Measurements from ENCODE around the gene FRMPD1.
"Not testable (repeated sequence)": the region's sequence is repeated elsewhere in the genome, so short reads cannot be mapped to it uniquely, and the experiment has no call there.

FRMPD1 gene

GRCh38 chr9:37740128-37740527 is 89.4 kb downstream of the FRMPD1 start:
- DNase-seq: no peak

DNA sequence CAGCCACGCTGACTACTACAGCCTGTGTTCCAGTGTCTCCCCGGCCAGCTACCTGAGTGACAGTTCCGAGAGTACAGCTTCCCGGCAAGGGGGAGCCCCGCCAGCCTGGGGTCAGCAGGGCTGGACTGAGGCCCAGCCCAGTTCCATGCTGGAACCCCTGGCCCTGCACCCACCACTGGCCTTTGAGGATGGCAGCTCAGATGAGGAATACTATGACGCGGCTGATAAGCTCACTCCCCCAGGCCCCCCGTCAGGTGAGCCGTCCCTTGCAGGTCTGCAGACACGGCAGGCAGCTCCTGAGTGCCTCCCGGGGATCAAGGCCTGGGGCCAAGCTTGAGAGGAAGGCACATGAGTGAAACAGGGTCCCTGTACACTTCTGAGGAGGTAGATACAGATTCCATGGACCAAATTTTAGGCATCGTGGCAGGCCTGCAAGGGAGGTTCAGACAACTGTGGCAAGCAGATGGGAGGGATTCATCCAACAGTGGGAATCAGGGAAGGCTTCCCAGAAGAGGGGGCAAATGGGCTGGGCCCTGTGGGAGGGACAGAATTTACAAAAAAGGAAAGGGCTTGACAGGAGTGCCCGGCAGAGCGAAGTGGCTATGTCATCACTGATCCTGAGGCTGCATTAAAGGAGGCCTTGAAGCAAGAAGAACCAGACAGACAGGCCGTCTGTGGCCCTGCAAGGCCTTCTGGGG is 90.0 kb downstream of the FRMPD1 start:
- DNase-seq: no peak

DNA sequence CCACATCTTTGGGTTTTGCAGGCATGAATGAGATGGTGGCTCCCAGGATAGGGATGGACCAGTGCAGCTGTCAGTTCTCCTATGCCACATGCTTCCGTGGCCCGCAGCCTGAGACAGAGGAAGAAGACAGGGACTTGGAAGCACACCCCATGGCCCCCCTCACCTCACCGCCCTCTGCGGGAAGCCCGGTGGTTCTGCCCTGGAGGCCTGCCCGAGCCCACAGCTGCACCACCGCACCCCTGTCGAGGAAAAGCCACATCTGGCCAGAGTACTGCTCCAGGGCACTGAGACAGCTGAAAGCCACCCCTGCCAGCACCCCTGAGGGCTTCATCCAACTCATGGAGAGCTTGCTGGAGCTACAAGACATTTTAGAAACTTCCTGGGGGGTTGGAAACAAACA is 95.2 kb downstream of the FRMPD1 start:
- DNase-seq: no peak

- no peak for DNase-seq
Measured at GRCh38 chr9:37746448-37747270, 95.9 kb downstream of the FRMPD1 start.

DNA sequence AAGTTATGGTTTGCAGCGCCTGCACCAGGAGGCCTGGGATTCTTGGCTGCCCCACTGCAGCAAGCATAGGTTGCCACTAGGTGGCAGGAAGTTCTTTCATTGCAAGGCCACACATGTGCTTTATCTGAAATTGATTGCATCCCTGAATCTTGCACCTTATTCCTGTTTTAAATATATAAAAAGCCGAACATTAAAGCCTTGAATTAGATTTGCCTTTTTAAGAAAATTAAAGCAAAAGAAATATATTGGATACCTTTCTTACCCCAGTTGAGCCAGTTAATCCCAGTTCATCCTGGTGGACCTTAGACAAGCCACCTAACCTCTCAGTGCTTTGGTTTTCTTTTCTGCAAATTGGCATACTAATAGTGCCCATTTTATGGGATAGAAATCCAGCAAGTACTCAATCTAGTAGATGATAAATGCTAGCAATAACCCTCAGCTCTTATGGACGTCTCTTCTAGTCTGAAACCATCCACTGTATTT is 96.6 kb downstream of the FRMPD1 start:
- DNase-seq: peak; percentile 72 to 80 (median 75)

DNA sequence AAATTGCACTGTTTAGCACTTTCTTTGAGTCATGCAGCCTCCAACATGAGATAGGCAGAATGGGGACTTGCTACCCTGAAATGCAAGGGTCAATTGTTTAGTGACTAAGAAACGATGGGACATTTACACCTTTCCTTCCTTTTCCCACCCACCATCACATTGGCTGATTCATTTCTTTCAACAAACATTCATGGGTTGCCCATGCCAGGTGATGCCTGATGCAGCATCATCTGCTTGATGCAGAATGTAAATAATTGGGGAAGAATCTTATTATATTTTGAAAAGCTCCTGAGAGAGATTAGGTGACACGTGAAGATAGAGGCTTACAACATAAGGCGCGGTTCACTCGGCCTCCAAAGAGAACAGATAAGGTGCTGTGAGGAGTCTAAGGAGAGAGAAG is 98.4 kb downstream of the FRMPD1 start:
- DNase-seq: no peak

DNA sequence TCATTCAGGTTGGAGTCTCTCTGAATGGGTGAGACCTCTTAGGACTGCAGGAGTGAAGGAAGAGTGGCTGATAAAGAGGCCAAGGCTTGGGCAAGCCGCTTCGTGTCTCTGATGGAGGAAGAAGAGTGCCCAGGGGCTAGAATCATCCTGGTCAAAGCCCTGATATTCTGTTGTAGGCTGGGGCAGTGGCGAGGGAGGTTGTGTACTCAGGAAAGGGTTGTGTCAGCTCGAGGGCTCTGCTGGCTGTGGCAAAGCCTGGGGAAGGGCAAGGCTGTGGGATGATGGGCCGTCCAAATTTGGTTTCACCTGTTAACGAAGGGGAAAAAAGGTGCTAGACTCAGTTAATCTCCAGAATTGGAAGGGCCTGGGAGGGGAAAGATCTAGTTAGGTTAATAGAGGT is 100.4 kb downstream of the FRMPD1 start:
- no peak for DNase-seq

DNA sequence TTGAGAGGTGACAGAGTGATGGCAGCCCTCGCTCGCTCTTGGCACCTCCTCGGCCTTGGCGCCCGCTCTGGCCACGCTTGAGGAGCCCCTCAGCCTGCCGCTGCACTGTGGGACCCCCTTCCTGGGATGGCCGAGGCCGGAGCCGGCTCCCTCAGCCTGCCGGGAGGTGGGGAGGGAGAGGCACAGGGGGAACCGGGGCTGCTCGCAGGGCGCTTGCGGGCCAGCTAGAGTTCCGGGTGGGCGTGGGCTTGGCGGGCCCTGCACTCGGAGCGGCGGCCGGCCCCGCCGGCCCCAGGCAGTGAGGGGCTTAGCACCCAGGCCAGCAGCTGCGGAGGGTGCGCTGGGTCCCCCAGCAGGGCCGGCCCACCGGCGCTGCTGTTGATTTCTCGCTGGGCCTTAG is 101.0 kb downstream of the FRMPD1 start:
- DNase-seq: not testable (repeated sequence)

- DNase-seq: not testable (repeated sequence)
Measured at GRCh38 chr9:37752112-37752511, 101.4 kb downstream of the FRMPD1 start.

DNA sequence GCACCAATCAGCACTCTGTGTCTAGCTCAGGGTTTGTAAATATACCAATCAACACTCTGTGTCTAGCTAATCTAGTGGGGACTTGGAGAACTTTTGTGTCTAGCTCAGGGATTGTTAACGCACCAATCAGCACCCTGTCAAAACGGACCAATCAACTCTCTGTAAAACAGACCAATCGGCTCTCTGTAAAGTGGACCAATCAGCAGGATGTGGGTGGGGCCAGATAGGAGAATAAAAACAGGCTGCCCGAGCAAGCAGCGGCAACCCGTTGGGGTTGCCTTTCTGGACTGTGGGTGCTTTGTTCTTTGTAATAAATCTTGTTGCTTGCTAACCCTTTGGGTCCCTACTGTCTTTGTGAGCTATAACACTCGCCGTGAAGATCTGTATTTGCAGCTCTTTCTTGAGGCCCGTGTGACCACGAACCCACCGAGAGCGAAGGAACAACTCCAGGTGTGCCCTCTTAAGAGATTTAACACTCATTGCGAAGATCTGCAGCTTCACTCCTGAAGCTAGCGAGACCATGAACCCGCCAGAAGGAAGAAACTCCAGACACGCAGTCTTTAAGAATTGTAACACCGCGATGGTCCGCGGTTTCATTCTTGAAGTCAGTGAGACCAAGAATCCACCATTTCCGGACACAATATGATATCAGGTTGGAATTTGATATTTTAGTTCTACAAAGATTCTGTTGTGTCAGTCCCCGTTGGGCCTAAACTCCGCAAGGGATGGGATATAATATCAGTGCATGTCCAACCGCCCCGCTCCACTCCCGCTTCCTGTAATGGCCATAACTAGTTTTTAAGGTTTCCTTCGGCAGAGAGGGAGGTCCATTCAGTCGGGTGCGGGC is 102.1 kb downstream of the FRMPD1 start:
- no peak for DNase-seq

- DNase-seq: peak; percentile 70 to 89 (median 80)
Measured at GRCh38 chr9:37753489-37754190, 102.9 kb downstream of the FRMPD1 start, which contains the start of gene TRMT10B. TSS of gene TRMT10B (plus strand) at chr9:37753805. CDS start at chr9:37761932, 8,127 bp downstream.

- DNase-seq: no peak
Measured at GRCh38 chr9:37758747-37759146, 108.0 kb downstream of the FRMPD1 start.

- peak in 2 of 4 experiments; percentile 28 to 54 for DNase-seq
Measured at GRCh38 chr9:37760416-37761161, 109.8 kb downstream of the FRMPD1 start.

DNA sequence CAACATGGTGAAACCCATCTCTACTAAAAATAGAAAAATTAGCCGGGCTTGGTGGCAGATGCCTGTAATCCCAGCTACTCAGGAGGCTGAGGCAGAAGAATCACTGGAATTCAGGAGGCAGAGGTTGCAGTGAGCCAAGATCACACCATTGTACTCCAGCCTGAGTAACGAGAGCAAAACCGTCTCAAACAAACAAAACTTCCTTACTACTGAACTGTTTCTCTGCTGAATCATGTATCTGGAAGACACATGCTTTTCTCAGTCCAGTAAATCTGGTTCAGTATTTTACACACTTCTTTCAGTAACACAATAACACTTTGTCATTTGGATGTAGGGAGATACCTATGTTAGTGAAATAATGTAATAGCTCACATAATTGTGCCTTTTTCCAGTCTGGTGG is 110.8 kb downstream of the FRMPD1 start:
- DNase-seq: no peak

DNA sequence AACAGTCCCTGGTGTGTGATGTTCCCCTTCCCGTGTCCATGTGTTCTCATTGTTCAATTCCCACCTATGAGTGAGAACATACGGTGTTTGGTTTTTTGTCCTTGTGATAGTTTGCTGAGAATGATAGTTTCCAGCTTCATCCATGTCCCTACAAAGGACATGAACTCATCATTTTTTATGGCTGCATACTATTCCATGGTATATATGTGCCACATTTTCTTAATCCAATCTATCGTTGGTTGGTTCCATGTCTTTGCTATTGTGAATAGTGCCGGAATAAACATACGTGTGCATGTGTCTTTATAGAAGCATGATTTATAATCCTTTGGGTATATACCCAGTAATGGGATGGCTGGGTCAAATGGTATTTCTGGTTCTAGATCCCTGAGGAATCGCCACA is 114.5 kb downstream of the FRMPD1 start:
- DNase-seq: not testable (repeated sequence)

- no peak for DNase-seq
Measured at GRCh38 chr9:37769306-37769705, 118.6 kb downstream of the FRMPD1 start.

DNA sequence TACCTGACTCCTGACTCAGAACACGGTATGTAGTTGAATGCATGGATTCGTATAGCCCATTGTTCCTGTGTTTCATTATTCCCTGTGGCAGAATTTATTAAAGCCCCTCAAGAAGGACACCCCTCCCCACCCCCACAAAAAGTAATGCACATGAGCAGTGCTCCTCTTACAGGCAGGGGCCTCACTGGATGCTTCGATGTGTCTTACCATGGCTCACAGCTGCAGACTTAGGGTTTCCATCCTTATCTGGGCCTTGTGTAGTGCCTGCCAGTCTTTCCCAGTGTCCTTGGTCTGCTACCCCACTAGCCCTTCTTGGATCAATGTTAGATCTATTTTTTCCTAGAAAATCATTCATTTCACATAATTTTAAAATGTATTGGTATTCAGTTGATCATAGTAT is 119.2 kb downstream of the FRMPD1 start:
- DNase-seq: no peak

DNA sequence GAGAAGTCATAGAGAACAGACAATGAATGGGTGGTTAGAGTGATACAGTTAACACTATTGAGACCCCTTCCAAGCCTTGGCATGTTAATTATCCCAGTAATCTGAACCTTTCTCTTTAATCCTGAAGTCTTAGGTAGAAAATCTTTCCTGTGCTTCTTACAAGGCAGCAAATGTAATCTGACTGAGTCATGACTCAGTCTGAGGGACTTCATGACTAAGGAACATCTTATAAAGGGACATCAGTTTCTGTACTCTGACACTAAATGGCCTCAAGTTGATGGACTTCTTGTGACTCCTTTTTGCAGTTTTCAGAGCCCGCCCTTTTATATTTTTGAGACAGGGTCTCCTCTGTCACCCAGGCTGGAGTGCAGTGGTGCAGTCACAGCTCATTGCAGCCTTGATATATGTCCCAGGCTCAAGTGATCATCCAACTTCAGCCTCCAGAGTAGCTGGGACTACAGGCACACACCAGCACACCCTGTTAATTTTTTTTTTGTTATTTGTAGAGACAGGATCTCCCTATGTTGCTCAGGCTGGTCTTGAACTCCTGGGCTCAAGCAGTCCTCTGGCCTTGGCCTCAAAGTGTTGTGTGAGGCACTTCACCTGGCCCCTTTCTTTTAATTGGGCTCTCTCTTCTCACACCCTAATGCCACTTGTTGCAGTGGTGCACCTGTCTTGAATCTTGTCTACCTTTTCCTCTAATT is 124.6 kb downstream of the FRMPD1 start:
- DNase-seq: no peak

DNA sequence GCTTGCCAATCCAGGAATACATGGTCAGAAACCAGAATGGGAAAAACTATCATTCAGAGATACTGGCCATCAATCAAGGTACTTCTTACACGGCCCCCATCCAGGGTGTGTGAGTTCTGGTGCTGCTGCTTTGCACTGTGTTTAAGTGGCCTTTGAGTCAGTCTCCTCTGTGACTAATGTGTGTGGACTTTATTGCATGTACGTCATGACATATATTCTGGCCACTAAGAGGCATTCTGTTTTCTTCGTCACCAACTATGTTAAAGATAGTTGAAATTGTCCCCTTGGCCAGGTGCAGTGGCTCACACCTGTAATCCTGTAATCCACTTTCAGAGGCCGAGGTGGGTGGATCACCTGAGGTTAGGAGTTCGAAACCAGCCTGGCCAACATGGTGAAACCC is 125.6 kb downstream of the FRMPD1 start:
- DNase-seq: no peak

DNA sequence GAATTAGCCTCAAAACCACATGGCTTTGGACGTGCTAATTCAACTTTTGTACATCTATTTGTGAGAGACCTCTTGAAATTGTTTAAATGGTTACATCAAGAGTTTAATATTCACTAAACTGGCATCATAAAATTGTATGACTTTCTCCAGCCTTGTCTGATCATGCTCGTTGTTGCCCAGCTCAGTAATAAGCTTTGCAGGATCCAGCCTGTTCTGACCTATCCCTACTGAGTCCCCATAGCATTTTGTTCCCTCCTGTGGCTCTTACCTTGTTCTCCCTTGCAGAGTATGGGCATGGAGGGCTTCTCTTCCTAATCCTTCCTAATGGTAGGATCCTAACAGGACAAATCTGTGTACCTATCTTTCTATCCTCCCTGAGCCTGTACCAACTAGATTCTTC is 127.8 kb downstream of the FRMPD1 start:
- no peak for DNase-seq

- DNase-seq: no peak
Measured at GRCh38 chr9:37784291-37784615, 133.5 kb downstream of the FRMPD1 start.

Data from suppressor macrophage (primary cell).